Lower leg skin (tissue), 4 donors: Measurements from ENCODE around the gene CDCA5. TPM values are rescaled to one million over a fixed set of nuclear protein-coding genes. Genes with fewer than 3 reads are reported as not detected.

Source experiments
- DNase-seq, 2 donors: peaks; one replicate each; pipeline ENCODE4 v3.0.0-alpha.2; 2019; ENCODE audit warnings: low spot score in 2 of 2
- H3K4me3 ChIP-seq: fragments of 200-600 bp; sonication (generic); 2 replicates; pipeline ENCODE4 v1.5.1; 2017; ENCODE audit warnings: mild to moderate bottlenecking, low read depth; ENCODE audit not compliant: poor library complexity, severe bottlenecking
- CTCF ChIP-seq, 3 donors: fragments of 450-650 bp; IDR thresholded peaks; one replicate each; pipeline ENCODE4 v1.5.1; 2016; ENCODE audit warnings: antibody characterized with exemption in 3 of 3, mild to moderate bottlenecking in 3 of 3, moderate library complexity in 2 of 3
- POLR2A ChIP-seq, 2 donors: fragments of 450-650 bp; IDR thresholded peaks; one replicate each; pipeline ENCODE4 v1.6.1; 2016 to 2017; ENCODE audit warnings: antibody characterized with exemption in 2 of 2, mild to moderate bottlenecking in 1 of 2, moderate library complexity in 1 of 2
- WGBS, 2 donors: methylation state at CpG; one replicate each; pipeline ENCODE4 v1.1.5; 2018; 5-methylcytosine and 5-hydroxymethylcytosine counted together
- intact Hi-C: fragments of 100-400 bp; cut with DNase I; formaldehyde crosslinking; loops from one replicate; pipeline ENCODE4 v1.15.0; 2023; ENCODE audit warnings: low total_unique reads
- total RNA-seq, 4 donors: library from RNA; depleted of rRNA; stranded (reverse); fragments of >200 nt; gene quantifications; one replicate each; pipeline ENCODE4 v1.1.0, GENCODE V29; 2016

Gene CDCA5
- total RNA-seq, 4 donors from 2014 or later = 1.0 to 2.4 (median 1.7) TPM

GRCh38 chr11:65126624-65127274 is 42.9 kb upstream of the CDCA5 start:
- intact Hi-C loops = no loop called here

DNA sequence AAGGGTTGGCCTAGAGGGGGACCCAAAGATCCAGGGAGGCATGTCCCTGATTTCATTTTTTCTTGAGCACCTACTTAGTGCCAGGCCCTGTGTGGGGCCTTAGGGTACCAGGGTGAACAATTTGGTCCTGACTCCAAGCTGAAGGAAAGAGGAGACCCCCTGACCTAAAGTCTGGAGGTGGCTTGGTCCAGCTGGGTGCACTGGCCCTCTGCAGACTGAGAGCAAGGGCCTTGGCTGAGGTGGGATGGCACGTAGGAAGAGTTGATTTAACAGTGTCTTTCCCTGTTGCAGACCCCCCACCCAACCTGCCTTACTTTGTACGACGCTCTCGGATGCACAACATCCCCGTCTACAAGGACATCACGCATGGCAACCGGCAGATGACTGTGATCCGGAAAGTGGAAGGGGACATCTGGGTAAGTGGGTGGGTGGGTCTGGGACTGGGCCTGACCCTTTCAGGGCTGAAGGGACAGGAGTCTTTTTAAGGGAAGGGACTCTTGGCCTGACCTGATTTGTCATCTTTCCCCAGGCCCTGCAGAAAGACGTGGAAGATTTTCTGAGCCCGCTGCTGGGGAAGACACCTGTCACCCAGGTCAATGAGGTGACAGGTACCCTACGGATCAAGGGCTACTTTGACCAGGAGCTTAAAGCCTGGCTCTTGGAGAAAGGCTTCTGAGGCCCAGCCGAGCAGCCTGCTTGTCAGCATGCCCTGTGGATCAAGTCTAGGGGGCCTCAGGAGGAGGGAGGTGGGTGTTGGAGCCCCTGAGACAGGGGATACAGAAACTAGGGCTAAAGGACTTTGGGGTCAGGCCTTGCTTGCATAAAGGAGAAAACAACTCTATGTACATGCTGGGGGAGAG is 41.6 kb upstream of the CDCA5 start:
- no peak for DNase-seq
- H3K4me3 ChIP-seq = no peak overlapping the region
- intact Hi-C loops = no loop called here
- 86 to 90% methylated on average over 12 of the region's 12 CpGs for WGBS, 2 donors
- TF ChIP-seq POLR2A (IDR thresholded peaks at IDR 0.05) (no peak), CTCF (IDR thresholded peaks at IDR 0.05) (no peak)

More at GRCh38 chr11:65126624-65127274, 42.9 kb upstream of the CDCA5 start:
- no peak overlapping the region for H3K4me3 ChIP-seq
- 60 to 77% methylated on average over 5 to 6 of the region's 6 CpGs for WGBS, 2 donors
- TF ChIP-seq POLR2A (IDR thresholded peaks at IDR 0.05) = no peak
- no peak for TF ChIP-seq CTCF (IDR thresholded peaks at IDR 0.05)
- DNase-seq = no peak

GRCh38 chr11:65124480-65125196 is 40.8 kb upstream of the CDCA5 start:
- TF ChIP-seq POLR2A (IDR thresholded peaks at IDR 0.05) = no peak
- TF ChIP-seq CTCF (IDR thresholded peaks at IDR 0.05) = no peak
- intact Hi-C loops = no loop called here
- 90% methylated on average over 5 of the region's 5 CpGs for WGBS, 2 donors

GRCh38 chr11:65121865-65122696 is 38.2 kb upstream of the CDCA5 start, which contains the start of the genes FAU and MRPL49:
TSS of gene FAU (minus strand) at chr11:65122134. CDS start at chr11:65121813, 321 bp downstream.
TSS of gene MRPL49 (plus strand) at chr11:65122321. CDS start at chr11:65122347, 26 bp downstream.
- TF ChIP-seq CTCF (IDR thresholded peaks at IDR 0.05) (no peak), POLR2A (IDR thresholded peaks at IDR 0.05) (no peak)
- 0% methylated on average over 48 to 64 of the region's 64 CpGs for WGBS, 2 donors
- peak within 1 kb of the TSS; percentile 80 for H3K4me3 ChIP-seq
- peak; percentile 97 to 100 for DNase-seq
- intact Hi-C loops = no loop called here

More at GRCh38 chr11:65124480-65125196, 40.8 kb upstream of the CDCA5 start:
- no peak overlapping the region for H3K4me3 ChIP-seq
- no peak for DNase-seq

DNA sequence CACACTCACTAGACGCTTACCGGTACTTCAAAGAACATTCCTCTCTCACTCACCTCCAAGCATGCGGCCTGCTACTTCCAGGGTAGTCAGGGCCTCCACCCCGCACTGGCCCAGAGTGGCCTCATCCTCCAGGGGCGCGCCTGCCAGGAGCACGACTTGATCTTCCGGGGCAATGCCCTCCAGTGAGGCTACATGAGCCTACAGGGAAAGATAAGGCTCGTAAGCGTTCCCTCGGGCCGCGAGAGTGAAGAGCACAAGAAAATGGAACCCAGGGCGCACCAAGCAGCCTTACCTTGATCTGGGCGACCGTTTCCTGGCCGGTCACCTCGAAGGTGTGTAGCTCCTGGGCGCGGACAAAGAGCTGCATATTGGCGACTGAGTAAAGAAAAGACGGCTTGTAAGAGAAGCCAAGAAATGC is 37.6 kb upstream of the CDCA5 start:
- no peak for DNase-seq
- intact Hi-C loops = no loop called here
- 1 to 2% methylated on average over 22 of the region's 22 CpGs for WGBS, 2 donors
- no peak for TF ChIP-seq CTCF (IDR thresholded peaks at IDR 0.05)
- TF ChIP-seq POLR2A (IDR thresholded peaks at IDR 0.05) = no peak
- peak overlapping the region; percentile 80 for H3K4me3 ChIP-seq
